Measurements from ENCODE around the gene TIMM17A.
"Not testable (repeated sequence)": the region's sequence is repeated elsewhere in the genome, so short reads cannot be mapped to it uniquely, and the experiment has no call there.

TIMM17A gene

GRCh38 chr1:202016811-202017748, 61.8 kb downstream of the TIMM17A start:
- no peak for DNase-seq

GRCh38 chr1:202017749-202018467, 62.6 kb downstream of the TIMM17A start:
- DNase-seq = no peak

- DNase-seq = no peak
Measured at GRCh38 chr1:202018468-202019234, 63.3 kb downstream of the TIMM17A start.

- not testable (repeated sequence) for DNase-seq
Measured at GRCh38 chr1:202019235-202019558, 63.9 kb downstream of the TIMM17A start.

Measured in Kasumi-1 (cell line).